Stomach (tissue), 4 donors: ENCODE measurements around the gene ARHGAP28.

ENCODE experiments used
- POLR2A ChIP-seq, 4 donors: fragments of 450-650 bp; IDR thresholded peaks; one replicate each; pipeline ENCODE4 v1.6.1; 2016; ENCODE audit warnings: antibody characterized with exemption in 4 of 4, control low read depth in 2 of 4, mild to moderate bottlenecking in 1 of 4, moderate library complexity in 1 of 4
- POLR2AphosphoS5 ChIP-seq, 3 donors: sonication (generic); formaldehyde crosslinking; IDR thresholded peaks; one replicate each; pipeline ENCODE4 v1.6.1; 2016; ENCODE audit warnings: antibody characterized with exemption in 3 of 3
- TF ChIP-seq, protein P1 (sequence below), 7 experiments: fragments of 450-650 bp in 4 of 7; fragments of 200-600 bp in 3 of 7; sonication (generic) in 3 of 7; IDR thresholded peaks; one replicate each; pipeline ENCODE4 v1.5.1; 2016 to 2019; ENCODE audit warnings: antibody characterized with exemption in 7 of 7, control low read depth in 2 of 7, mild to moderate bottlenecking in 1 of 7

DNA sequence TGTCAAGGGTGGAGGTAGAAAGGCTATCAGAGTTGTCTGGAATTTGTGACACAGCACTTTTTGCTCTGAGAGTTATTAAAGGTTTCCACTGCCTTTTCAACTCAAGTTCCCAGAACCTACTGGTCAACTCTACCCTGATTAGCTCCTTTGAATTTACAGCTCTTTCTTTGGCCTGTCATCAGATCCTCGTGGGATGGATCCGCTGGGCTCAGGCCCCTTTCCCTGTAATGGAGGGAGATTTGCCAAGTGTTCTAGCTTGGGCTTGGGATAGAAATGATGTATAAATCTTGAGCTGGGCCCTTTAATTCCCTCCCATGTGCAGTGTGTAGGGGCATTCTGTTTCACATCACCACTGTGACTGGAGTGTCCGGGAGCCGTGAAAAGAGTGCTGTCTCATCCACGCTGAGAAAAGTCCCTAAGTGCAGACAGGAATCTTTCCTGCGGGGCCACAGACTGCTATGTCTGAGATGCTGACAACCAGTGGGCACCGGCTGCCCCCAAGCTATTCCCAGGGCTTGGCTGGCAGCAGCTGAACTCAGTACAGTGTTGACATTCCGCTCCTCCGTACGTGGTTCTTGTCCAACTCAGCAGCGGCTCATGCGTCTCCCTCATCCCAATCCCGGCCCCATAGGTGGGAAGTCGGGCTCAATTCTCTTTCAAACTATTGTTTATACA, 46.9 kb upstream of the ARHGAP28 start:
- TF ChIP-seq, protein P1, sequence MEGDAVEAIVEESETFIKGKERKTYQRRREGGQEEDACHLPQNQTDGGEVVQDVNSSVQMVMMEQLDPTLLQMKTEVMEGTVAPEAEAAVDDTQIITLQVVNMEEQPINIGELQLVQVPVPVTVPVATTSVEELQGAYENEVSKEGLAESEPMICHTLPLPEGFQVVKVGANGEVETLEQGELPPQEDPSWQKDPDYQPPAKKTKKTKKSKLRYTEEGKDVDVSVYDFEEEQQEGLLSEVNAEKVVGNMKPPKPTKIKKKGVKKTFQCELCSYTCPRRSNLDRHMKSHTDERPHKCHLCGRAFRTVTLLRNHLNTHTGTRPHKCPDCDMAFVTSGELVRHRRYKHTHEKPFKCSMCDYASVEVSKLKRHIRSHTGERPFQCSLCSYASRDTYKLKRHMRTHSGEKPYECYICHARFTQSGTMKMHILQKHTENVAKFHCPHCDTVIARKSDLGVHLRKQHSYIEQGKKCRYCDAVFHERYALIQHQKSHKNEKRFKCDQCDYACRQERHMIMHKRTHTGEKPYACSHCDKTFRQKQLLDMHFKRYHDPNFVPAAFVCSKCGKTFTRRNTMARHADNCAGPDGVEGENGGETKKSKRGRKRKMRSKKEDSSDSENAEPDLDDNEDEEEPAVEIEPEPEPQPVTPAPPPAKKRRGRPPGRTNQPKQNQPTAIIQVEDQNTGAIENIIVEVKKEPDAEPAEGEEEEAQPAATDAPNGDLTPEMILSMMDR (IDR thresholded peaks at IDR 0.05): no peak
- TF ChIP-seq POLR2AphosphoS5 (IDR thresholded peaks at IDR 0.05): no peak
- TF ChIP-seq POLR2A (IDR thresholded peaks at IDR 0.05): no peak
